T follicular helper cell (primary cell): ENCODE results near the gene PECR.
"Not testable (repeated sequence)": the region's sequence is repeated elsewhere in the genome, so short reads cannot be mapped to it uniquely, and the experiment has no call there.

Experiments used
- DNase-seq: peaks from one replicate; pipeline ENCODE4 v3.0.0-alpha.2; 2020; ENCODE audit warnings: low read depth

Gene PECR

GRCh38 chr2:216029416-216030129, 52.0 kb downstream of the PECR start:
- no peak for DNase-seq

DNA sequence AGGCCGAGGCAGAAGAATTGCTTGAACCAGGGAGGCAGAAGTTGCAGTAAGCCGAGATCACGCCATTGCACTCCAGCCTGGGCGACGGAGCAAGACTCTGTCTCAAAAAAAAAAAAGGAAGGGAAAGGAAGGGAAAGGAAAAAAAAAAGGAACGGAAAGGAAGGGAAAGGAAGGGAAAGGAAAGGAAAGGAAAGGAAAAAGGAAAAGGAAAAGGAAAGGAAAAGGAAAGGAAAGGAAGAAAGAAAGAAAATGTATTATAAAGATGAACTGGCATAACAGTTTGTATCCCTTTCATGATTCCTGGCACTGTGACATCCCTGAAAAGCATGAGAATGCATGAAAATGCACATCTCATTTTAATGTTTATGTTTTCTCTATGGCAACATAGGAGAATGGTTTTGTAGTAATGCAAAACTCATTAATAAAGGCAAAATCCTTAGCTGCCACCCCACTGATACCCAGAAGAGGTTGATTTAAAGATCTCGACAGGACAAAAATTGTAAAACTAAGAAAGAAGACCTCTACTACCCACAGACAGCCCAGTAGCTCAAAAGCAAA, 56.8 kb downstream of the PECR start:
- DNase-seq, result no peak

- peak; percentile 11 for DNase-seq
Observed at GRCh38 chr2:216023055-216023648, 58.5 kb downstream of the PECR start.

GRCh38 chr2:216021768-216022565, 59.6 kb downstream of the PECR start:
- no peak for DNase-seq

DNA sequence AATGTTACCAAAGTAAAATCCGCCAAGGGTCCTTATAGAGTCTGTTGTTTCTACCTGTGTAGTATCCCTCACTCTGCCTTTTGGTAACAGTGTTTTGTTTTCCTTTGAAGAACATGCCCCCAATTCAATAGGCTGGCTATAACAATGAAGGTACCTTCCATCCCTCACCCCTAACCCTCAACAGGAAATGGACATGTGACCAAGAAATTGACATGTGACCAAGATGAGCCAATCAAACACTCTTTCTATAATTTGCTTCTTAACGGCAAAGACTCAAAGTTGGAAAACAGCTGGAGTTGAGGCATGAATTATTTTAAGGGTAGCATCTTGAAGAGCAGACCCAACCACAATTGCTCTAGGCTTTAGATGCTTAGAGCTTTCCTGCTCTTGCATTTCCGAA, 62.9 kb downstream of the PECR start:
- DNase-seq, result no peak

DNA sequence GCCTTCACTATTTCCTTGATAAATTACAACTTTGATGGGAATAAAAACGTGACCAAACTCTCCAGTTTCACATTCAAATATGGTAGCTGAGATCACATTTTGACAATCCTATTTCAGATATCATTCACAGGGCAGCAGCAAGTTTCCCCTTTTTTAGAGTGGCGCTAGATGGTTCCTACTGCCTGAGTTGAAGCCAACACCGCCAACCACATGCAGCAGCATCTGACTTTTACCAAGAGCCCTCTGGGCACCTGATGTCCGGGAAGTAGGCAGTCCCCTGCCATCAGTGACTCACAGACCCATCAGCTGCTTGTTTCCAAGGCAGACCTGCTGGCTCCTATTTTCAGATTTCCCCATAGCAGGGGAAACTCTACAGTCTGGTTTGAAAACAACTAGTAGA, 64.2 kb downstream of the PECR start:
- no peak for DNase-seq

DNA sequence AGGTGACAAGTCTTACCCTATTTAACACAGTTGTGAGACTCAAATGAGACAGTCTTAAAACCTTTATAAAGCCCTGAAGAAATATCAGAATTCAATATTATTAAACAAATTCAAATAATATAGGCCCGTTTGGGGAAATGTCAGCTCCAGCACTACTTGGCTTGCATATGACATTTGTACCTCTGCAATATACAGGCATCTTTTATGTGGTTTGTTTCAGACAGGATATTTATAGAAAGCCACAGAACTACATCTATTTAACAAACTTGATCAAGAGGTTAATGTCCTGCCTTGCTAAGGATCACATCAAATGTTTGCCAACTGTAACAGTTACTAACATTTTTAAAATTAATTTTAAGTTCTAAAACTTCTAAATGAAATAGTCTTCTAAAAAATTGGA, 65.0 kb downstream of the PECR start:
- no peak for DNase-seq

- DNase-seq, result peak; percentile 30
Observed at GRCh38 chr2:216015722-216016464, 65.7 kb downstream of the PECR start.

DNA sequence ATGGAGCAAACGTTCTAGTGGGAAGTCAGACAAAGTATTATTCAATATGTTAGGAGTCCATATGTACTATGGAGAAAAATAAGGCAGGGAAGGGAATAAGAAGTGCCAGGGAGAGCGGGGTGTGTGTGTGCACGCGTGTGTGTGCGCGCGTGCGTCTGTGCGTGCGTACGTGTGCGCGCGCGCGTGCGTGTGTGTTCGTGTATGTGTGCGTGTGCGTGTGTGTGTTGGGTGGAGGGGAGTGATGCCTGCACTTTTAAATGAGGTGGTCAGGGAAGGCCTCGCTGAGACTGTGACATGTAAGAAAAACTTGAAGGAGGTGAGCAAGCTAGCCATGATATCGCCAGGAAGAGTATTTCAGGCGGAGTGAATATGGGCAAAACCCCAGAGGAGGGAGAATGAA, 66.6 kb downstream of the PECR start:
- DNase-seq, result no peak

- no peak for DNase-seq
Observed at GRCh38 chr2:216014006-216014405, 67.6 kb downstream of the PECR start.

DNA sequence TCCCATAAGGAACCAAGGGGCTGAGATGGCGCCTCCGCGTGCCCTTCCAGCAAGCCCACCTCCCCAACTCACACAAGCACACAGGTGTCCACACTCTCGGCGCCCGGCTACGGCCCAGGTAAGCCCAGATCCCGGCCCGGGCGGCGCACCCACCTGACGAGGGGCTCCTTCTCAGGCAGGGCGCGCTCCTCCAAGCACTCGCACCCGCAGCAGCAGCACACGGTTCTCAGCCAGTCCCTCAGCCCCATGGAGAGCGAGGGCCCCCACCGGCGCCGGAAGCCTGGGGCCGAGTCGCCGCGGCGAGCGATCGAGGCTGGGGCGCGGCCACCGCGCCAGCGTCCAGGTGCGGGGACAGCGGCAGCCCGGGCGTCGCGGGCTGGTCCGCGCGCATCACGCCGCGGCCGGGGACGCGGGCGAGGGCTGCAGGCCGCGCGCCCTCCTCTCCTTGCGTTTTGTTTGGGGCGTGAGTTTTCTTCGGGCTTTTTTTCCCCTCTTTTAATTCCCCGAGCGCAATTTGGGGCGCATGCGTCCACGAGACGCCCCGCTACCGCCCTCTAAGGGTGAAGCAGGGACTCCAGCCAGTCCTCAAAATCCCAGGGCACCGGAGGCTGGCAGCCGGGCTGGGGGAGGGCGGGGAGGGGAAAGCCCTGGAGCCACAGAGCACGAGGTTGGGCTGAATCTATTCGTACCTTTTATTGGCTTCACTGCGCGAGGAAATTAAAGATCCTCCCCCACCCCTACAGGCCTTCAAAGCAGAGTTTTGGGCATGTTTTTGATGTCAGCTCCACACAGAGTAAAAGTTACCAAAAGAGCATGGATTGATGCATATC, 68.3 kb downstream of the PECR start, which contains the start of gene MREG:
Gene MREG (minus strand): TSS at position 472 of the 830 bp plus-strand sequence. CDS start 224 bp downstream, at position 248.
- DNase-seq, result peak; percentile 78

GRCh38 chr2:216012830-216013079, 68.9 kb downstream of the PECR start:
- DNase-seq, result no peak

DNA sequence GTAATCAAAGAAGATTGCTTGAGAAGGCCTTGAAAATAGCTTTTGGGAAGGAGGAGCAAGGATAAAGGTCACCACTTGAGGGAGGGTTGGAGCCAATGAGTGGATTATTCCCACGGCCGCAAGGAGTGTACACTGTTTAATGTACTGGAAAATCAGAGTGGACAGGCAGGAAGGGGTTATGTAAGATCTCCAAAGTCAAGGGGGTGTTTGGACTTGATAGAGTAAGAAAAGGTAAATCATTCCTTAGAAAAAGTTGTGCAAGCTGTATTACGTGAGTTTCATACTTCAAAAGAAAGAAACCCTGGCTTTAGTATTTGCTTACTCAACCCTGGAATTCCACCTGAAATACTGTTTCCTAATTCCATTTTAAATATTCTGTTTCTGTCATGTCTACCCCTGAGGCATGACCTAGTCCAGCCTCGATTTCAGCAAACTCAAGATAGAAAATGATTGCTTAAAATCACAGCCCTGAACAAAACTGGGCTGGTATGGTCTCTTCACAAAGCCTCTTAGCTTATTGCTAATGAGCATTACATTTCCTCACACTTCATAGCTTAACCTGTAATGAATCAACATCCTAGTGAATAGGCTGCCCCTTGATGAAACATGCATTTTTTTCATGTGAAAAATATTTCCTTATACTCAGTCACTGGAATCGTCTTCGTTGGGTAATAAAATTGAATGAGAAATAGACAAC, 69.3 kb downstream of the PECR start:
- DNase-seq, result no peak

GRCh38 chr2:216009215-216009614, 72.4 kb downstream of the PECR start:
- DNase-seq, result not testable (repeated sequence)

DNA sequence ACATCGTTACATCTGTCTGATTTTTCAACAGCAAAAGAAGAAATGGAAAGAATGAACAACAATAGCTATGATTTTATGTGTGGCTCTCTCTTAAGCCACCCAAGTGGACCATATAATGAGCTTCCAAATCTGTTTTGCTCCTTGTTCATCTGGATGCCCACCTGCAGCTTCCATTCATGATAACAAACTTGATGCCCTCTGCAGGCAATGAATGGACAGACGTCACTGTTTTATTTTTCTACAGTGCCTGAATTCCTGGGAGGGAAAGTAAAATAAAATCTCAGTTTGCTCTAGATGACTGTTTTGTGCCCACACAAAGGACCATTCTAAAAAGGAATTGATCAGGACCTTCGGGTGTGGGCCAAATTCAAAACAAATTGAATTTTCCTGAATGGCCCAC, 73.2 kb downstream of the PECR start:
- no peak for DNase-seq

DNA sequence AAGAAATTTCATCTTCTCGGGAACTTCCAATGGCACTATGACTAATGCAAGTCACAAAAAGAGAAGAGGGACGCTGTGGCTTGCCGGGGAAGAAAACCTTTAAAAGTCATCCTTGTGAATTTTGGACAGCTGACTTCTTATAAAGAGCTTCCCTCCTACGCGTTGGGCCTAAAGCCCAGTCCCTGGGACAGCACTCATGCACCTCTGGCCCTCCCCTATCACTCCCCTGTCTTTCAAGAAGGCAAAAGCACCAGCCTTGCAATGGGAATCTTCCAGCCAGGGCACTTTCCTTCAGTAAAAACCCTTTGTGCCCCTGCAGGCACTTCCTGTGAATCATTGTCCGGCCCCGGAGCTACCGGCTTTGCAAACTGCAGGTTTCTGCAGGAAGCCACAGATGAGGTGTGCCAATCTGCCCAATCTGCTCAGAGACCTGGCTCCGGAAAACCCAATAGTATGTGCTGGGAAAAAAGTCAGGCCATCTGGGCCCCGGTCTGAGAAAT, 75.4 kb downstream of the PECR start:
- no peak for DNase-seq

DNA sequence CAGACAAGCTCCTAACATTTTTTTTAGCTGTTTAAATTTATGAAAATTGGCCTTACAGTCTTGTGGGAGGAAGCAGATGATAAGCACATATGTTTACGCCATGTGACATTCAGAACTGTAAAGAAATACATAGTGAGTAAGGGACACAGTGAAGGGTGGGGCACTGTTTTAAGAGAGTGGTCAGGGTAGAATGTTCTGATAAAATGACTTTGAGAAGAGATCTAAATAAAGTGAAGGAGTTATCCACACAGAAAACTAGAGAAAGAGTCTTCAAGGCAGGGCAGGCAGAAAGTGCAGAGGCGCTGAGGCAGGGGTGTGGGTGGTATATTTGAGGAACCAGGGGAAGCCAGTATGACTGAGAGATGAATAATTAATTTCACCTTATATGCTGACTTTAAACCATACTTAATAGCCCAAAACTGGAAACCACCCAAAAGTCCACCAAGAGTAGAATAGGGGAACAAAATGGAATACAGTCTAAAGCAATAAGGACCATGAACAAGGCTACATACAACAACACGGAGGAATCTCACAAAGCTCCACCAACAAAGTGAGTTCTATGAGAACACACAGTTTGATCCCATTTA, 76.8 kb downstream of the PECR start:
- DNase-seq, result no peak

DNA sequence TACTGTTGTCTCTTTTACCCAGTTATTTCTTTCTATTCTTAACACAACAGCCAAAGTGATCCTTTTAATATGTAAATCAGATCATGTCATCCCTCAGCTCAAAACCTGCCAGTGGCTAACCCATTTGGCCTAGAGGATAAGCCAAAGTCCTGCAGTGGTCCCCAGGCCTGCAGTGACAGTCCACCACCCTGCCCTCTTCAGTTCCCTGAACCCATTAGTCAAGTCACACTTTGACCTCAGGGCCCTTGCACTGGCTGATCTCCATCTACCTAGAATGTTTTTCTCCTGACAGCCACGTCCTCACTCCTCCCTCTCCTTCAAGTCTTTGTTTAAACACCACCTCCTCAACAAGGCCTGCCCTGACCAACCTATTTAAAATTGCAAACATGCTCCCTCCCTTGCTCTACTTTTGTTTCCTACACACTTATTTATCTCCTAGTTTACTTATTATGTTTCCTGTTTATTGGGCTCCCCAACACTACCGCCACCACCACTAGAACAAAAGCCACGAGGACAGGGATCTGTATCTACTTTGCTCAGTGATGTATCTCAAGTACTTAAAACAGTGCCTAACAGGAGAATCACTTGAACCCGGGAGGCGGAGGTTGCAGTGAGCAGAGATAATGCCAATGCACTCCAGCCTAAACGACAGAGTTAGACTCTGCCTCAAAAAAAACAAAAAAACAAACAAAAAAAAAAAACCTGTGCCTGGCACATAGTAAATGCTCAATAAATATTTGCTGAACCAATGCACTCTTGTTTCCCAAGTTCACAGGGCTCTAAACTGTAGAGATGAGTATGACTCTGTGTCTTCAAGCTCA, 77.5 kb downstream of the PECR start:
- no peak for DNase-seq

- no peak for DNase-seq
Observed at GRCh38 chr2:216002693-216003092, 78.9 kb downstream of the PECR start.
